ENCODE data around the gene UGT1A8.
"Not testable (repeated sequence)": the region's sequence is repeated elsewhere in the genome, so short reads cannot be mapped to it uniquely, and the experiment has no call there.

UGT1A8 gene

DNA sequence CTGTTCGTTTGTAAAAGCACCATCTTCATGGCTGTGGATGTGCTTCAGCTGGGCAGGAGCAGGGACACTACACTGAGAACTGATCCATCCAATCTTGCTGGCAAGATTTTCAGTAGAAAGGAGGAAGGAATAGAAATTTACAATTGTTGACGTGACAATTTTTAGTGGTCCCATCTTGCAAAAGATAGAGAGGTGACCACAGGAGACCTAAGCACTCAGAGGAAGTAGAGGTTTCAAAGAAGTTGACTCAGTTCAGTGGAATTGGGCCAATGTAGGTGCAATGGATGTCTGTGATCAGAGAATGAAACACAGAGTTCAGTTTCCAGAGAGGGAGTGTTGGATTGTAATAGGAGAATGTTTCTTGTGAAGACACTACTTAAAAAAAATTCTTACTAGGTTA, 96.7 kb downstream of the UGT1A8 start:
- DNase-seq (ENCODE audit: low read depth in 3 of 3), result no peak

GRCh38 chr2:233718552-233718951, 101.1 kb downstream of the UGT1A8 start, which contains the start of gene UGT1A4:
TSS of gene UGT1A4 (plus strand) at chr2:233718736. CDS start at chr2:233718821, 85 bp downstream.
- no peak for DNase-seq (ENCODE audit: low read depth in 3 of 3)

DNA sequence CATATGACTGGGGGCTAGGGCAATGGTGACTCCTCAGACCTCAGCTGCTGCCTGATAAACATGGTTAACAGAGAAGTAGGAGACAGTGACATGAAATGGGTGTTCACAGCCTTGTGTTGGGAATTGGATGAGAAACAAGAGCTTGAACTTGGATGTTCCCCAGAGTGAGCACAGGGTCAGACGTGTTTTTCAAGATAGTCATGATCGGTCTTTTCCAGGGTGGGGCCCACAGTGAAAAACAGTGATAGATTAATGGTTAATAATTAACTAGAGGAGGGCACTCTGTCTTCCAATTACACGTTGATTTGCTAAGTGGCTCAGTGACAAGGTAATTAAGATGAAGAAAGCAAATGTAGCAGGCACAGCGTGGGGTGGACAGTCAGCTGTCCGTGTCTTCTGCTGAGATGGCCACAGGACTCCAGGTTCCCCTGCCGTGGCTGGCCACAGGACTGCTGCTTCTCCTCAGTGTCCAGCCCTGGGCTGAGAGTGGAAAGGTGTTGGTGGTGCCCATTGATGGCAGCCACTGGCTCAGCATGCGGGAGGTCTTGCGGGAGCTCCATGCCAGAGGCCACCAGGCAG, 111.4 kb downstream of the UGT1A8 start, which contains the start of gene UGT1A3:
Gene UGT1A3 (plus strand): TSS at position 320 of the 579 bp plus-strand sequence. CDS start 85 bp downstream, at position 405.
- DNase-seq (ENCODE audit: low read depth in 3 of 3), result no peak

GRCh38 chr2:233736868-233737653, 119.6 kb downstream of the UGT1A8 start:
- DNase-seq (ENCODE audit: low read depth in 3 of 3), result not testable (repeated sequence)

- DNase-seq (ENCODE audit: low read depth in 3 of 3), result no peak
Observed at GRCh38 chr2:233740870-233741269, 123.4 kb downstream of the UGT1A8 start.

DNA sequence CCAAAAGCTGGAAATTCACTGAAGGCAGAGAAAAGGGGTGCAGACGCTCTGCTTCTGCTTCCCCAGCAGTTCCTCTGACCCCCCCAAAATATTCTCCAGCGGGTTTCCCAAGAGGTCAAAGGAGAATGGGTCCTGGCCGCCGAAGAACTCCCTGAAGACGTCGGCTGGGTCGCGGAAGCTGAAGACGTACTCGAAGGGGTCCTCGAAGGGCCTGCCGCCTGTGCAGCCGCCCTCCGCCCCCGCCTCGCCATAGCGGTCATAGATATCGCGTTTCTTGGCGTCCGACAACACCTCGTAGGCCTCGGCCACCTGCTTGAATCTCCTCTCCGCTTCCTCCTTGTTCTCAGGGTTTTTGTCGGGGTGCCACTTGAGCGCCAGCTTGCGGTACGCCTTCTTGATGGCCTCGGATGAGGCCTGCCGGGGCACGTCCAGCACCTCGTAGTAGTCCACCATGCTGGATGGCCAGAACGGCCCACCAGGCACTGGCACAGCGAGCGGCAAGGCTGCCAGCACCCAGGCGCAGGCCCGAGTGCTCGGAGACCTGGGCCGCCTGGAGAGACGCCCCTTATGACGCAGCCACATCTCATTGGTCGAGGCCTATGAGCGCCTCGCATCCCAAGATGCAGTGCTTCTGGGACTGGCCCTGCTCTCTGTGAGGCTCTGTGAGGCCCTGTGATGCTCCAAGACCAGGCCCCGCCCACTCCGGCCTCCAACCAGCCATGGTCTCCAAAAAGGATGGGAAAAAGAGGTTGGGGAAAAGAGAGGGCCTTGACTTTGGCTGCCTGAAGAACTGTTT, 126.2 kb downstream of the UGT1A8 start:
- DNase-seq (ENCODE audit: low read depth in 3 of 3), result no peak

DNA sequence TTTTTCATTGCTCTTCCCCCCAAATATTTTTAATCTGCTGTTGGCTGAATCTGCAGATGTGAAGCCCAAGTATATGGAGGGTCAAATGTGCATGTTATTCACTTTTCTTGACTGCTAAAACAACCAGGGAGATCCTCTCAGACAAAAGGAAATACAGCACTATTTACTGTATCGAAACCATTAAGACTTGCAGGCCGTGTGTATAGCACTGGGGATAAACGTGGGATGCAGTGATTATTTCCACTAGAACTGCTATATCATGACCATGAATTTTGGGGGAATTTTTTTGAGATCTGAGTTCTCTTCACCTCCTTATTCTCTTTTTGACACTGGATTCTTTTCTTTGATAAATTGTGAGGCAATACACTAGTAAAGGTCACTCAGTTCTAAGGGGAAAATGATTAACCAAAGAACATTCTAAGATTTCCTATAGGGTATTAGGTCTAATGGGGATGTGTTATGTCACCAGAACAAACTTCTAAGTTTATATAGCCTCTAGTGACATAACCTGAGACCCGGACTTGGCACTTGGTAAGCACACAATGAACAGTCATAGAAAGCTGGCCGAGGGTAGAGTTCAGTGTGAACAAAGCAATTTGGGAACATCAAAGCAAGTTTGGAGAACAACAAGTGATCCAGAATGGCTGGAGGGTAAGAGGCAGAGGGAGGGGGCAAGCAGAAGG, 127.8 kb downstream of the UGT1A8 start:
- DNase-seq (ENCODE audit: low read depth in 3 of 3), result no peak

- DNase-seq (ENCODE audit: low read depth in 3 of 3), result not testable (repeated sequence)
Observed at GRCh38 chr2:233745838-233746237, 128.4 kb downstream of the UGT1A8 start.

GRCh38 chr2:233746475-233747282, 129.2 kb downstream of the UGT1A8 start:
- DNase-seq (ENCODE audit: low read depth in 3 of 3), result no peak

DNA sequence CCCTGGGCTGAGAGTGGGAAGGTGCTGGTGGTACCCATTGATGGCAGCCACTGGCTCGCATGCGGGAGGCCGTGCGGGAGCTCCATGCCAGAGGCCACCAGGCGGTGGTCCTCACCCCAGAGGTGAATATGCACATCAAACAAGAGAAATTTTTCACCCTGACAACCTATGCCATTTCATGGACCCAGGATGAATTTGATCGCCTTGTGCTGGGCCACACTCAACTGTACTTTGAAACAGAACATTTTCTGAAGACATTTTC, 129.8 kb downstream of the UGT1A8 start:
- no peak for DNase-seq (ENCODE audit: low read depth in 3 of 3)

- DNase-seq (ENCODE audit: low read depth in 3 of 3), result not testable (repeated sequence)
Observed at GRCh38 chr2:233750689-233751088, 133.3 kb downstream of the UGT1A8 start.

- not testable (repeated sequence) for DNase-seq (ENCODE audit: low read depth in 3 of 3)
Observed at GRCh38 chr2:233751212-233752009, 134.0 kb downstream of the UGT1A8 start.

GRCh38 chr2:233754872-233755611, 137.6 kb downstream of the UGT1A8 start:
- DNase-seq (ENCODE audit: low read depth in 3 of 3), result no peak

DNA sequence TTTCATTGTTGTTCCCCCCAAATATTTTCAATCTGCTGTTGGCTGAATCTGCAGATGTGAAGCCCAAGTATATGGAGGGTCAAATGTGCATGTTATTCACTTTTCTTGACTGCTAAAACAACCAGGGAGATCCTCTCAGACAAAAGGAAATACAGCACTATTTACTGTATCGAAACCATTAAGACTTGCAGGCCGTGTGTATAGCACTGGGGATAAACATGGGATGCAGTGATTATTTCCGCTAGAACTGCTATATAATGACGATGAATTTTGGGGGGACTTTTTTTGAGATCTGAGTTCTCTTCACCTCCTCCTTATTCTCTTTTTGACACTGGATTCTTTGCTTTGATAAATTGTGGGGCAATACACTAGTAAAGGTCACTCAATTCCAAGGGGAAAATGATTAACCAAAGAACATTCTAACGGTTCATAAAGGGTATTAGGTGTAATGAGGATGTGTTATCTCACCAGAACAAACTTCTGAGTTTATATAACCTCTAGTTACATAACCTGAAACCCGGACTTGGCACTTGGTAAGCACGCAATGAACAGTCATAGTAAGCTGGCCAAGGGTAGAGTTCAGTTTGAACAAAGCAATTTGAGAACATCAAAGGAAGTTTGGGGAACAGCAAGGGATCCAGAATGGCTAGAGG, 139.1 kb downstream of the UGT1A8 start:
- DNase-seq (ENCODE audit: low read depth in 3 of 3), result no peak

DNA sequence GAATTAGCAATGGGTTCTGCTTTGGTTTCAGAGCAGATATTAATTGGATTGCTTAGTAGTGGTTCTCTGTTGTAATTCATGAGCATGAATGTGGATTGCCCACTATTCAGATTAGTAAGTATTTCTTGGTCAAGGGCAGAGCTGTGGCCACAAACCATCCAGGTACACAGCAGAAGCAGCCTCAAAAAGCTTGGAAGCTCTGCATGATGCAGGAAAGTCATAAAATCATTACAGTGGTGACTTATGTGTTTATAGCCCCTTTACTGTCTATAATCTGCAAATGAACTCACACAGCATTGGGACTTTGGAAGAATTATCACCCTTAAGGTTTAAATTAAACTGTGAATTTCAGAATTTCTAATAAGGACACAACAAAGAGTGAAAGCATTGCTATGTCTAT, 140.7 kb downstream of the UGT1A8 start:
- no peak for DNase-seq (ENCODE audit: low read depth in 3 of 3)

GRCh38 chr2:233758849-233759248, 141.4 kb downstream of the UGT1A8 start:
- DNase-seq (ENCODE audit: low read depth in 3 of 3), result no peak

DNA sequence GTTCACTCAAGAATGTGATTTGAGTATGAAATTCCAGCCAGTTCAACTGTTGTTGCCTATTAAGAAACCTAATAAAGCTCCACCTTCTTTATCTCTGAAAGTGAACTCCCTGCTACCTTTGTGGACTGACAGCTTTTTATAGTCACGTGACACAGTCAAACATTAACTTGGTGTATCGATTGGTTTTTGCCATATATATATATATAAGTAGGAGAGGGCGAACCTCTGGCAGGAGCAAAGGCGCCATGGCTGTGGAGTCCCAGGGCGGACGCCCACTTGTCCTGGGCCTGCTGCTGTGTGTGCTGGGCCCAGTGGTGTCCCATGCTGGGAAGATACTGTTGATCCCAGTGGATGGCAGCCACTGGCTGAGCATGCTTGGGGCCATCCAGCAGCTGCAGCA, 142.6 kb downstream of the UGT1A8 start, which contains the start of gene UGT1A1:
Gene UGT1A1 (plus strand): TSS at position 228 of the 400 bp plus-strand sequence. CDS start 18 bp downstream, at position 246.
- DNase-seq (ENCODE audit: low read depth in 3 of 3), result no peak

GRCh38 chr2:233761040-233761769, 143.8 kb downstream of the UGT1A8 start:
- no peak for DNase-seq (ENCODE audit: low read depth in 3 of 3)
